NCI-H526 treated with DMSO at 0.1 percent for 48 hours (cell line): Measurements from ENCODE around the gene YEATS4.

Source experiments
- DNase-seq: peaks from one replicate; lab custom pipeline; 2025; lab: John Stamatoyannopoulos, UW

The YEATS4 gene

DNA sequence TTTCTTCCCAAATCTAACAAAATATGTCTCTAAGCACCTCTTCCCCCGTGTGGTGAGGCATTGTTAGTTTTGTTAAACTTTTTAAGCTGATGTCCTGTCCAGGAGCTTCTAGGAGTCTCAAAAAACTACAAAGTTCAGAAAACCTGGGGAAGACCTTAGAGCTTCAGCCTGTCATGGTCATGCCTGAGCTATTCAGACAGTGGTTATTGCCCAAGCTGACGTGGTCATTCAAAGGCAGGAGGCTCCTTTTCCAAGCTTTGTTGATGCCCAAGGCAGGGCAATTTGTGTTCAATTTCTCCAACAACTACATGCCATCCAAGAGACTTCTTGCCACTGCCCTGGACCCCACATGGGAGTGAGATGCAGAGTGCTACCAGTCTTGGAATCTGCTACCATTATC, 17.1 kb upstream of the YEATS4 start:
- DNase-seq, result no peak

DNA sequence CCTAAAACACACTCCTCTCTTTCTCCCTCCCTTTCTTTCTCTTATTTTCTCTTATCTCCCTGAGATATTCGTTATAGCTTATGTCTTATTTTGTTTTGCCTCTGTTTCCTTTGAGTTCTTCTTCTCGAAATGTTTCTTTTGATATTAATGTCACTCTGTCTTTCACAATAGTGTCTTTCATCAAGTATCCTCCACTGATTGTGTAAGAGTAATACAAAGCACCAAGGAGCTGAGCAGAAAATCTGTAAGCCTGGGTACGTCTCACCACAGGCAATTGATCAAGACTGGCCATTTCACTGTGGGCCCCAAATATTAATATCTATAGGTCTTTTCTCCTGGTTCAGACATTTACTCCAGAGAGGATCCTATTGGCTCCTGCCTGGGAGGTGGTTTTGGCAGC, 16.2 kb upstream of the YEATS4 start:
- DNase-seq, result no peak

DNA sequence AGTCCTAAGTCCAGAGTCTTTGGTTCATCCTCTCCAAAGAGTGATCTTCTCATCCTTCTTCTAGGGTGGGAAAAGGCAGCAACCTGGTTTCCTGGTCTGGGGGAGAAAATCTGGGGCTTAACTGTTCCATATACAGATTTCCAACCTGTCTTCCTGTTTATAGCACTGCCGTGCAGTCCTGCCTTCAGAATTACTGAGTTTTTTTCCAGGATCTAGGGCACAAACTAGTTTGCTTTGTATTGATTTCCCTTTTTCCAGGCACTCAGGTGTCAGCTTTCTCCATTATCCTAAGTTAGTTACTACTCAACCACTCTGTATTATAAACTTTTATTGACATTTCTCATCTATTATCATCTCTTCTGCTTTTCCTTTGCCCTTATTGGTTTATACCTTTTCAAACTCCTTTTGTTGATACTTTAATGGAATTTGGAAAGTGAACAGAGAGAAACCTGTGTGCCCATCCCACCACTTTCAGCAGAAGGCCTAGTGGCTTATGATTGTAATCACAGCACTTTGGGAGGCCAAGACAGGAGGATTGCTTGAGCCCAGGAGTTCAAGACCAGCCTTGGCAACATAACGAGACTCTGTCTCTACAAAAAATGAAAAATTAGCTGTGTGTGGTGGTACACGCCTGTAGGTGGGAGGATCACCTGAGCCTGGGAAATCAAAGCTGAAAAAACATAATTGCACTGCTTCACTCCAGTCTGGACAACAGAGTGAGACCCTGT, 15.5 kb upstream of the YEATS4 start:
- DNase-seq, result no peak

DNA sequence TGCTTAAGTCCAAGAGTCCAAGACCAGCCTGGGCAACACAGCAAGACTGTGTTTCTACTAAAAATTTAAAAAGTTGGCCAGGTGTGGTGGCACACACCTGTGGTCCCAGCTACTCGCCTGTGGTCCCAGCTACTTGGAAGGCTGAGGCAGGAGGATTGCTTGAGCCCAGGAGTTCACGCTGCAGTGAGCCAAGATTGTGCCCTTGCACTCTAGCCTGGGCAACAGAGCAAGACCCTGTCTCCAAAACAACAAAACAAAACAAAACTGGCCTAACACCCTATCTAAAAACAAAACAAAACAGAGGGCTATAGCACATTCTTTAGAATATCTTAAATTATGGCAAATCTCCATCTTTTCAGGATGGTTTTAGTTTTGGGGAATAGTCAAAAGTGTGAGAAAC, 14.5 kb upstream of the YEATS4 start:
- DNase-seq, result no peak

DNA sequence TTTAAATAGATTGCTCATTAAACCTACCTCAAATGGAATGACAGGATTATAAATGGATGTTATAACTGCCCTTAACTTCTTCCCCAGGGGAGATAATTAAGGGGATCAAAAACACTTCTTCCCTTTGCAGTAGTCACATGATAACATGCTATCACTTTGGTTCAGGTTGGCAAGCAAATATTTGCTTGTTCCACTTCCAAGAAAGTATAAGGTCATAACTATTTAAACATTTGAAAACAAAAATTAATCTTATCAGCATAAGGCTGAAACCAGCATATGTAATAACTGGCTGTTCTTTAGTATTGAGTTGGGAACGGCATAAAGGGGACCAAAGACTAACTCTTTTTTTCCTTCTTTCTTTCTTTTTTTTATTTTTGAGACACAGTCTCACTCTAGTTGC, 13.8 kb upstream of the YEATS4 start:
- DNase-seq, result no peak

DNA sequence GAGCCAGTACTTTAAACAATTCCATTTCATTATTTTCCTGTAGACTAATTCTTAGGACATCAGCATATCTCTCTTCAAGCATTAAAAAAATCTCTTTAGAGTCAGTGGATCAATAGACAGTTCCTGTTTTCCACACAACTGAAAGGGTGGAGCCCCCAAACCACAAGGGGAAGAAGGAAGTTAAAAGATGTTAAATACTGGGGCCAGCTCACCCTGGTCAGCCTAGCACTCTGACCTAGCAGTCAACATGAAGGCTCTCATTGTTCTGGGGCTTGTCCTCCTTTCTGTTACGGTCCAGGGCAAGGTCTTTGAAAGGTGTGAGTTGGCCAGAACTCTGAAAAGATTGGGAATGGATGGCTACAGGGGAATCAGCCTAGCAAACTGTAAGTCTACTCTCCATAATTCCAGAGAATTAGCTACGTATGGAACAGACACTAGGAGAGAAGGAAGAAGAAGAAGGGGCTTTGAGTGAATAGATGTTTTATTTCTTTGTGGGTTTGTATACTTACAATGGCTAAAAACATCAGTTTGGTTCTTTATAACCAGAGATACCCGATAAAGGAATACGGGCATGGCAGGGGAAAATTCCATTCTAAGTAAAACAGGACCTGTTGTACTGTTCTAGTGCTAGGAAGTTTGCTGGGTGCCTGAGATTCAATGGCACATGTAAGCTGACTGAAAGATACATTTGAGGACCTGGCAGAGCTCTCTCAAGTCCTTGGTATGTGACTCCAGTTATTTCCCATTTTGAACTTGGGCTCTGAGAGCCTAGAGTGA, 11.2 kb upstream of the YEATS4 start, which contains the start of gene LYZ:
LYZ (plus strand) TSS at position 220 of the 777 bp plus-strand sequence; CDS start at position 248, 28 bp downstream.
- DNase-seq, result no peak

DNA sequence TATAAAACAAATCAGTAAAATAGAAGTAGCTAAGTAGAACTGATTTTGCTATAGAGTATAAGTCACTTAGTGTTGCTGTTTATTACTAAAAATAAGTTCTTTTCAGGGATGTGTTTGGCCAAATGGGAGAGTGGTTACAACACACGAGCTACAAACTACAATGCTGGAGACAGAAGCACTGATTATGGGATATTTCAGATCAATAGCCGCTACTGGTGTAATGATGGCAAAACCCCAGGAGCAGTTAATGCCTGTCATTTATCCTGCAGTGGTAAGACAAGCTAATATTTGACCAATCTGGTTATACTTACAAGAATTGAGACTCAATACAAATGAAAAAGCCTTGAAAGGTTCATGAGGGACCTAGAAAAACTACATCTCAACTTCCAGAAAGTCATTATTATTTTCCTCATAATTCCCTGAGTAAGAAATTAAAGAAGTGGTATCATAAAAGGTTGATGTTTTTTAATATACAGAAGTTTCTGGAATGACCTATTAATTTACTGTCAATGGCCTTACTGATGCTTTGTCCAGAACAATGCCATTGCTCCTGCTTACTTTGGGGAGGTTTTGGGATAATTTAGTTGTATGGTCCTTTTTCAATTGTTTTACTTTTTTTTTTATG, 9.4 kb upstream of the YEATS4 start:
- no peak for DNase-seq

DNA sequence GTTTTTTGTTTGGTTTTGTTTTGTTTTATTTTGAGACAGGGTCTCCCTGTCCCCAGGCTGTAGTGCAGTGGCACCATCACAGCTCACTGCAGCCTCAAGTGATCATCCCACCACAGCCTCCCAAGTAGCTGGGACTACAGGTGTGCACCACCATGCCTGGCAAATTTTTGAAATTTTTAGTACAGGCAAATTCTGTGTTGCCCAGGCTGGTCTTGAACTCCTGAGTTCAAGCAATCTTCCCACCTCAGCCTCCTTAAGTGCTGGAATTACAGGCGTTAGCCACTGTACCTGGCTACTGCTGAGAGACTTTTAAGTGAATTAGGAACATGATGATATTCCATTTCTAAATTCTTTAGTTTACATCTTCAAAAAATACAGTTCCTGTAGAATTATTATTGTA, 8.8 kb upstream of the YEATS4 start:
- no peak for DNase-seq

DNA sequence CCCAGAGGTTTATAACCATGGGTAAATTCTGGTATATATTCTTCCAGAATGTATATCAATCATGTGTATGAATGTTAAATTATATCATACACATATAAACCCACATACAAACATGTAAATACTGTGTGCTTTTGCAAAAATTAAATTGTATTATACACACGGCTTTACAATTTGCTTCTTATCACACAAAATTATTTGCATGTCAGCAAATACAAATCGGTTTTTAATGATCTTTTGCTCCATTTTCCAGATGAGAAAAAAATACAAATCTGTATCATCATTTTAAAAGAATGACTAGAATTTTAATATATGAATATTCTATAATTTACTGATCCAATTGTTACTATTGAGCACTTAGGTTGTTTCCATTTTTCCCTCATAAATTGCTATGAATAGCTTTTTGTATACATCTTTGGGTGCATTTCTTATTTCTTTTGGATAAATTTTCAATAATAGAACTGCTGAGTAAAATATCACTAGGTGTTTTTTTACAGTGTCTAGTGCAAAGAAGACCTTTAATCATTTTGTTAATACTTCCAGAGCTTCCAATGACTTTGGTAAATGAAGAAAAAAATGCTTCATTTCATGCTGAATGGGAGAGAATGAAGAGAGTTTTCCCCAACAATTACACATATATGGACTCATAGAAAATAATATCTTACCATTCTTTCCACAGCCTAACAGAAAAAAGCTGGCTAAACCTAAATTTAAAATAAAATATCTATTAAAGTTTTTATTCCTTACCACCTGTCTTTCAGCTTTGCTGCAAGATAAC, 7.9 kb upstream of the YEATS4 start:
- DNase-seq, result no peak

DNA sequence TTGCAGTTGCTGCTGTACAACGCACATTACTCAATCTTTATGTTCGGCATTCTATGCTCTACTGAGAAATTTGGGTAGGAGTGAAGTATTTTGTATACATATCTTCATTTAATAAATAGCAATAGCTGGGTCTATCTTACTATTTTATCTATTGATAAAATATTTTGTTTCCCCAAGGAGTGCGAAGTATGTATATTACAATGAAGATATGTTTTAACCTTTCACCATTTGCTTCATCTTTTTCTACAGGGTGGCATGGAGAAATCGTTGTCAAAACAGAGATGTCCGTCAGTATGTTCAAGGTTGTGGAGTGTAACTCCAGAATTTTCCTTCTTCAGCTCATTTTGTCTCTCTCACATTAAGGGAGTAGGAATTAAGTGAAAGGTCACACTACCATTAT, 6.6 kb upstream of the YEATS4 start:
- no peak for DNase-seq

DNA sequence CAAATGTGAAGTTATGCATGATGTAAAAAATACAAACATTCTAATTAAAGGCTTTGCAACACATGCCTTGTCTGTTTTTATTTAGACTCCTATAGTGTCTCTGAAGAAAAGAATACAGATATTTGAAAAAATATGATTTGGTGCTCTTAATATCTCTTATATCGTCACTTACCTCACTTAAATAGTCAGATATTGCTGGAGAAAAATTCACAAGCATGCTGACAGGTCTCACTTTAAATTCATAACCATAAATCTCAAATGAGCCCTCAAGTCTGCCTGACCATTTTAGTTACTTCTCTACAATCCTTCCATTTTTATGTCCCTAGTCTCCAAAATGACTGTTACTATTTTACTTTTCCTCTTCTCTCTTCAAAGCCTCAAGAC, 5.4 kb upstream of the YEATS4 start:
- DNase-seq, result no peak

DNA sequence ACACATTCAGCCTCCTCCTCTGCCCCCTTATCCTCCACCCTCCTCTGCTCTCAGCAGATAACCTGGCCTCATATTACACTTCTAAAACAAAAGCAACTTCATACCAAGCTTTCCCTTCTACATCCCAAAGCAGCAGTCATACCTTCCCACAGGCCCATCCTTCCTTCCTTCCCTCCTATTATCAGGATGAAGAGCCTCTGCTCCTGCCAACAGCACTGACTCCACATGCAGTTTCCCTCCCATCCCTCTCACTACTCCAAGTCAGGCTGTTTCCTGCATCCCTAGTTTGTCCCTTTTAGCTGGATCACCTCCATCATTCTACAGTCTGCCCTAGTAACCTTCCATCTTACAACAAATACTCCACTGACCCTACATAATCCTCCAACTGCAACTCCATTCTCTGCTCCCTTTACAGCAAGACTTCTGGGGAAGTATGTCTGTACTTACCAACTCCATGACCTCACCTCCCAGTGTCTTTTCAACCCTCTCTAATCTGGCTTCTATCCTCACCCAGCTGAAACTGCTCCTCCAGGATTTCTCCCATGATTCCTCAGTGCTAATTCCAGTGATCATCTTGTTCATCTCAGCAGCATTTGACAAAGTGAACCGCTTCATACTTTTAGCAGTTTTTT, 4.9 kb upstream of the YEATS4 start:
- no peak for DNase-seq

DNA sequence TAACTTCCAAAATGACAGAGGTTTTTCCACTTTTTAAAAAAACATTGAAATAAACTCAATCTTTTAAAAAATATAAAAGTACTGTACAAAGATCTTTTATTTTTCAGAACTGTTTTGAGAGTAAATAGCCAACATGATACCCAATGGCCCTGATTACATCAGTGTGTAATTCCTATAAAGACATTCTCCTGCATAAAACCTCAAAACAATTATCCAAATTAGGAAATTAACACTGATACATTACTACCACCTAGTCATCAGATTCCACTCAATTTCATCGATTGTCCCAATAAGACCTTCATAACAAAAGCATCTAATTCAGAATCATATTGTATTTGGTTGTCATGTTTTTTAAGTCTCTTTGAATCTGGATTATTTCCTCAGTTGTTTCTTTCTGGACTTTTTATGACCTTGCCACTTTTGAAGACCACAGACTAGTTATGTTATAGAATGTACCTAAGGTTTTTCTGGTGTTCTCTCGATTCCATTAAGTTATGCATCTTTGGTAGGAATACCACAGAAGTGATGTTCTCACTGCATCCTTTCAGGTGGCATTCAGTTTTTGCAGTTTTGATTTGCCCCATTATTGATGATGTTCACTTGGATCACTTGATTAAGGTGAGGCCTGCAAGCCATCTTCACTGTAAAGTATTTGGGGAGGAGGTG, 4.0 kb upstream of the YEATS4 start:
- no peak for DNase-seq

DNA sequence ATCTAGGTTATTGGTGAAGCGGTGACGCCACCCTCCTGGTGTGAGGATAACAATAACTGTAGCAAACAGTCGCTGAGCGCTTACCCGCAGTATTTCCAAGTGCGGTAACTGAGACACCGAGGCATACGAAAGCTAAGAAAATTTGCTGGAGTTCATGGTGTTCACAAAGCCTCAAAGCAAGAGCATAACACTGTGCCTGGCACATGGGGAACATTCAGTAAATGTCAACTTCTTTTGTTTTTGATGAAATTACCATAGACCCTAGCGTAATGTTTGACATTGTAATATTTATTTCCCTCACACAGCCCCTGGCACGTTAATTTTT, 767 bp downstream of the YEATS4 start:
- no peak for DNase-seq

DNA sequence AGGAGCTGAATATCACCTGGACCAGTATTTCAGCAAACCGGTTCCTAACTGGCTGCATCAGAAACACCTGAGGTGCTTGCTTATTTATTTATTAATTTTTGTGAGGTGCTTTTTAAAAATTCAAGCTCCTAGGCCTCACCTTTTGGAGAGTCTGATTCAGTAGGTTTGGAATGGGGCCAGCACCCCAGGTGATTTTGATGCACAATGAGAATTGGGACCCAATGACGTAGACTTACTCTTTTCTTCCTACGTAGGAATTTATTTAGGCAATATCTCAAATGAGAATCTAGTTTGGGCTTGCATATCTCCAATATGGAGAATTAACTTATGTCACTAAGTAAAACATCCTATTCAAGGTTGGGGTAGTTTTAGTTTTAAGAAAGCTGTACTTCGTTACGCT, 7.3 kb downstream of the YEATS4 start:
- no peak for DNase-seq

DNA sequence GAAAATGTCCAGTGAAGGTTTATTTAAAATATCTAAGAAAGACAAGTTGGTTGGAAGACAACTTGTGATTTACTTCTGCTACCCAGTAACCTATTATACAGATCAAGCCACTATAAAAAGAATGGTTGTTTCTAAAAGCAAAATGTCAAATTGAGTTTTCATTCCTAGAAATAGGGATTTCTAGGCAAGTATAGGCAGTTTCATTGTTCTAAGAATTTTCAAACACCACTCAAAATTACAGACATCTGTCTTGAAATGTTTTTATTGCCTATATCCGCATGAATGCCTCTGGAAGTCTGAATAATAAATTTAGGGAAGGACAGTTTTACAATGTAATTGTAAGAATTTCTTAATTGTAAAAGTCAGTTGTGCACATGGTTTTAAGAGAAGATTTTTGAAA, 8.6 kb downstream of the YEATS4 start:
- DNase-seq, result no peak

DNA sequence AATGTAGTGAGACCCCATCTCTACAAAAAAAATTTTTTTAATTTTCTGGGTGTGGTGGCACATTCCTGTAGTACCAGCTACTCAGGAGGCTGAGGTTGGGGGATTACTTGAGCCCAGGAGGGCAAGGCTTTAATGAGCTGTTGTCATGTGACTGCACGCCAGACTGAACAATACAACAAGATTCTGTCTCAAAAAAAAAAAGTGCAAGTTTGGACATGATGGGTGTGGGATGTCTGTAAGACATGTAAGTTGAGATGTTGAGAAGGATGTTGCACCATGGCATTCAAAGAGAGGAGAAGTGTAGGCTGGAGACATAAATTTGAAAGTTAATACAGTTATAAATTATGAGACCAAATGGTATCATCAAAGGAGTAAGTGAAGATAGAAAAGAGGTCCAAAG, 23.5 kb downstream of the YEATS4 start:
- no peak for DNase-seq

DNA sequence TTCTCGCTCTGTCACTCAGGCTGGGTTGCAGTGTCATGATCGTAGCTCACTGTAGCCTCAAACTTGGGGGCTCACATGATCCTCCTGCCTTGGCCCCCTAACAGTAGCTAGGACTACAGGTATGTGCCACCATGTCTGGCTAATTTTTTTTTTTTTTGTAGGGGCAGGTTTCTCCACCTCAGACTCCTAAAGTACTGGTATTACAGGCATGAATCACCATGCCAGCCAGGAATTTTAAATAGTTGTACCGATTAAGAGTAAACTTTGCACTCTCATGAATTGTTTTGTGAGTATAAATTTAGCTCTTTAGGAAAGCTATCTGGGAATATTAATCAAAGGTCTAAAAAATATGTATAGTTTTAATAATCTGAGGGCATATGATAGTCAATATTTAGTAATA, 25.5 kb downstream of the YEATS4 start:
- no peak for DNase-seq

DNA sequence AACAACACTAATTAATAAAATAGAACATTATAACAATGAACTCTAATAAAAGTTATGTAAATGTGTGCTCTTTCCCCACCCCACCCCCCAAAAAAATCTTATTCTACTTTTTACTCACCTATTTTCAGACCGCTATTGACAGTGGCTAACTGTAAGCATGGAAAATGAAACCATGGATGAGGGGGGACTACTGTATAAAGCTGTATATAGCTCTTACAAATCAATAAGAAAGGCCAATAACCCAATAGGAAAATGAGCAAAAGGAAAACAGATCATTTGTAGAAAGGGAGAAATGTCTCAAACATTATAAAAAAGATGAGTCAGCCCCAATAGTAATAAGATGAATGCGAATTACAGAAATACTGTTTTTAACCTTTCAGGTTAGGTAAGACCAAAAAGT, 27.4 kb downstream of the YEATS4 start:
- no peak for DNase-seq

DNA sequence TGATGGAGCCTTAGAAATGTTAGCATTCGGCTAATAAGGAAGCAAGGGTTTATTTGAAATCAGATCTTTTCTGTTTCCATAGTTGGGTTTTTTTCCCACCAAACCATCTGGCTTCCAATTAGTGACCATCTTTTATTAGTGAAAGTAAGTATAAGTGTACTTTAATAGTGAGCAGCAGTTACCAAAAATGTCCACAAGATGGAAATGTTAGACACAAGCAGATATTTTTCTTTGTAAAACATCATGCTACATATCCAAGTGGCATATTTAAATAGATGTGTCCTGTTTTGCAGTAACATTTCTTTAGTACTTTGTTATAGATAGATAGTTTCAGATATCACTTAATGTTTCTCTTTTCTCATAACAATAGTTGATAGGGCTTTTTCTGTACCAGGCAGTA, 28.8 kb downstream of the YEATS4 start:
- no peak for DNase-seq

DNA sequence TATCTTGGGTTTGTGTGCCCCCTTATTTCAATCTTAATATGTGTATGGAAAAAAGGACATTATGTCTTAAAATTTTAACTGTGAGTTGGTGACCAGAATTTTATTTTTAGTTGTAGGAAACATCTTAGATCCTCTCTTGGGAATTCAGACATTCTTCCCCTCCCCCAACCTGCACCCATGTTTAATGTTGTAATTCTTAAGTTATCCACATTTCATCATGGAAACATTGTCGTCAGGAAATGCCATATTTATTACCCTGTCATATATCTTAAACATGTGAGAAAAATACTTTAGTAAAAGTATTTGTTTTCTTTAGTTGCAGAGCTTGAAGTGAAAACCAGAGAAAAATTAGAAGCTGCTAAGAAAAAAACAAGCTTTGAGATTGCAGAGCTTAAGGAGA, 30.3 kb downstream of the YEATS4 start:
- no peak for DNase-seq
